Parietal lobe (tissue), 1 donor: Measurements from ENCODE around the gene CCDC54. TPM values are rescaled to one million over a fixed set of nuclear protein-coding genes. Genes with fewer than 3 reads are reported as not detected.

Source experiments
- total RNA-seq: library from RNA; depleted of rRNA; stranded (reverse); fragments of >200 nt; gene quantifications from one replicate; pipeline ENCODE4 v1.2.3, GENCODE V29; 2014

The CCDC54 gene
- total RNA-seq: 1.6 TPM

GRCh38 chr3:107377151-107377550 lies at the start of gene CCDC54:
CCDC54 (plus strand) TSS chr3:107377439; CDS start chr3:107377588, 149 bp downstream.

Other genes with a start within 250 kb of the CCDC54 start
- 44.8 TPM for gene BBX, start 145.5 kb downstream of the CCDC54 start, total RNA-seq